Mucosa of rectum (tissue), 2 donors: ENCODE data around the gene GCSAM.

Experiments
- H3K27ac ChIP-seq, 2 donors: one replicate each; pipeline ENCODE4 v1.7.0; 2013; ENCODE audit warnings: inconsistent platforms in 2 of 2, low read depth in 2 of 2, low read length in 2 of 2
- H3K27me3 ChIP-seq, 2 donors: one replicate each; pipeline ENCODE4 v1.7.0; 2013; ENCODE audit warnings: low read length in 2 of 2; ENCODE audit not compliant: control insufficient read depth in 2 of 2, insufficient read depth in 2 of 2
- H3K36me3 ChIP-seq, 2 donors: one replicate each; pipeline ENCODE4 v1.7.0; 2013; ENCODE audit warnings: low read length in 2 of 2; ENCODE audit not compliant: control insufficient read depth in 2 of 2, insufficient read depth in 2 of 2
- H3K4me1 ChIP-seq, 2 donors: one replicate each; pipeline ENCODE4 v1.7.0; 2013; ENCODE audit warnings: low read length in 2 of 2, mild to moderate bottlenecking in 1 of 2; ENCODE audit not compliant: control insufficient read depth in 2 of 2, insufficient read depth in 2 of 2
- H3K4me3 ChIP-seq, 2 donors: one replicate each; pipeline ENCODE4 v1.7.0; 2013; ENCODE audit warnings: low read length in 2 of 2
- H3K9ac ChIP-seq, 2 donors: one replicate each; pipeline ENCODE4 v1.7.0; 2013; ENCODE audit warnings: low read length in 2 of 2, low read depth in 1 of 2, mild to moderate bottlenecking in 1 of 2
- H3K9me3 ChIP-seq, 2 donors: one replicate each; pipeline ENCODE4 v1.7.0; 2013; ENCODE audit warnings: low read length in 2 of 2; ENCODE audit not compliant: control insufficient read depth in 2 of 2
- donor health status: healthy.
- donor health status: Normal muscosa, but diverticular disease.

The GCSAM gene

GRCh38 chr3:112121577-112122547 lies 11.2 kb downstream of the GCSAM start:
- no peaks in the 10 kb centered on the region for H3K27me3 ChIP-seq
- no peak overlapping the region for H3K9ac ChIP-seq
- H3K4me1 ChIP-seq = peaks cover 0 to 2% of the 10 kb centered on the region in 2 donors
- H3K36me3 ChIP-seq = peaks cover 14 to 19% of the 10 kb centered on the region in 2 donors
- no peak overlapping the region for H3K4me3 ChIP-seq
- H3K27ac ChIP-seq = no peak overlapping the region
- no peaks in the 10 kb centered on the region for H3K9me3 ChIP-seq

GRCh38 chr3:112119962-112120836 lies 12.8 kb downstream of the GCSAM start:
- H3K36me3 ChIP-seq = peaks cover 14 to 23% of the 10 kb centered on the region in 2 donors
- H3K4me3 ChIP-seq = no peak overlapping the region
- H3K9me3 ChIP-seq = no peaks in the 10 kb centered on the region
- no peaks in the 10 kb centered on the region for H3K27me3 ChIP-seq
- peaks cover 0 to 2% of the 10 kb centered on the region in 2 donors for H3K4me1 ChIP-seq
- no peak overlapping the region for H3K9ac ChIP-seq
- H3K27ac ChIP-seq = no peak overlapping the region

GRCh38 chr3:112117841-112118571 lies 15.0 kb downstream of the GCSAM start:
- H3K9ac ChIP-seq = no peak overlapping the region
- no peaks in the 10 kb centered on the region for H3K27me3 ChIP-seq
- peaks cover 0 to 2% of the 10 kb centered on the region in 2 donors for H3K4me1 ChIP-seq
- H3K9me3 ChIP-seq = no peaks in the 10 kb centered on the region
- no peak overlapping the region for H3K4me3 ChIP-seq
- peak overlapping the region in 1 of 2 donors; percentile 6 for H3K27ac ChIP-seq
- peaks cover 15 to 38% of the 10 kb centered on the region in 2 donors for H3K36me3 ChIP-seq

- Histone ChIP-seq H3K4me1 (peaks cover 0 to 2% of the 10 kb centered on the region in 2 donors), H3K9ac (no peak overlapping the region), H3K4me3 (no peak overlapping the region), H3K27ac (peak overlapping the region in 1 of 2 donors; percentile 6), H3K36me3 (peaks cover 15 to 39% of the 10 kb centered on the region in 2 donors), H3K9me3 (no peaks in the 10 kb centered on the region), H3K27me3 (no peaks in the 10 kb centered on the region)
These were observed 15.6 kb downstream of the GCSAM start for GRCh38 chr3:112117415-112117814.

- Histone ChIP-seq H3K4me3 (peak overlapping the region in 1 of 2 donors; percentile 17), H3K36me3 (peaks cover 15 to 37% of the 10 kb centered on the region in 2 donors), H3K9ac (no peak overlapping the region), H3K9me3 (no peaks in the 10 kb centered on the region), H3K27ac (no peak overlapping the region), H3K4me1 (peaks cover 0 to 2% of the 10 kb centered on the region in 2 donors), H3K27me3 (no peaks in the 10 kb centered on the region)
These were observed 16.3 kb downstream of the GCSAM start for GRCh38 chr3:112116748-112117186.

- H3K36me3 ChIP-seq = peaks cover 19 to 32% of the 10 kb centered on the region in 2 donors
- peaks cover 0 to 2% of the 10 kb centered on the region in 2 donors for H3K4me1 ChIP-seq
- H3K27ac ChIP-seq = no peak overlapping the region
- no peaks in the 10 kb centered on the region for H3K9me3 ChIP-seq
- no peaks in the 10 kb centered on the region for H3K27me3 ChIP-seq
- H3K9ac ChIP-seq = no peak overlapping the region
- no peak overlapping the region for H3K4me3 ChIP-seq
These were observed 17.2 kb downstream of the GCSAM start for GRCh38 chr3:112115806-112116383.

- Histone ChIP-seq H3K9me3 (no peaks in the 10 kb centered on the region), H3K9ac (no peak overlapping the region), H3K4me1 (peaks cover 0 to 2% of the 10 kb centered on the region in 2 donors), H3K27ac (no peak overlapping the region), H3K27me3 (no peaks in the 10 kb centered on the region), H3K4me3 (no peak overlapping the region), H3K36me3 (peaks cover 19 to 30% of the 10 kb centered on the region in 2 donors)
These were observed 17.8 kb downstream of the GCSAM start for GRCh38 chr3:112115161-112115739.

- H3K4me3 ChIP-seq = no peak overlapping the region
- peaks cover 0 to 2% of the 10 kb centered on the region in 2 donors for H3K4me1 ChIP-seq
- peaks cover 13 to 30% of the 10 kb centered on the region in 2 donors for H3K36me3 ChIP-seq
- no peak overlapping the region for H3K9ac ChIP-seq
- no peaks in the 10 kb centered on the region for H3K9me3 ChIP-seq
- H3K27ac ChIP-seq = no peak overlapping the region
- no peaks in the 10 kb centered on the region for H3K27me3 ChIP-seq
These were observed 18.4 kb downstream of the GCSAM start for GRCh38 chr3:112114576-112115160.
